GM20431 (cell line): ENCODE results near the gene NEUROG1.

ENCODE experiments used
- in situ Hi-C: fragments of 300-500 bp; cut with MseI, MboI; formaldehyde crosslinking; loops from one replicate; pipeline ENCODE4 v1.15.0; 2020; ENCODE audit warnings: low sequenced_read_pairs; ENCODE audit not compliant: unreplicated experiment

The NEUROG1 gene

DNA sequence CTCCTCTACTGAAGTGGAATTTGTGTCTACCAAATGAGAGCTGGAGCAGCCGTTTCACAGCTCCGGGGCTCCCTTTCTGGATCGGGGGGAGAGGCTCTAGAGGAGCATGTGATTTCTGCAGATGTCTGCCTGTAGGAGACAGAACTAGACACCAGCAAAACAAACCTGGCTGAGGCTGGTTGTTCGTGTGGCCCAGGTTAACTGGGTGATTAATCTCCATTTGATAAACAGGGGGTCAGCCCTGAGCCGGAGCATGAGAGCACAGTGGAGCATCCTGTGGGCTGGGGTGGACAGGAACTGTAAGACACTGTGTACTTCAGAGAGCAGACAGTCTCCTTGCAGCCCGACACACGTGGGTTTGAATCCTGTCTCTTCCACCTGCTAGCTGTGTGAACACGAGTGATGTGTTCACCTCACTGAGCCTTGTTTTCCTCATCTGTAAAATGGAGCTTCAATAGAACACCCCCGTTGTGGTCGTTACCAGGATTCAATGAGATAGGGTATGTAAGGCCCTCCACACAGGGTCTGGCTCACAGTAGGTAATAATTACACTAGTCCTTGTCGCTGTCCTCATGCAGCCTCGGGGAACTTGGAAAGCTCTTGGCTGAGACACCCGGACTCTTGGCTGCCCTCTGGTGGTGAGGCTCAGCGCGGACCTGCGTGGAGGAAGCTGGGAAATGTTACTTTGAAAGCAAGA, 30.1 kb upstream of the NEUROG1 start:
- in situ Hi-C loops: loop anchor here (25.0 kb wide), 1 partner anchor 271 kb away; the partner anchor contains the start of gene SLC25A48

- in situ Hi-C loops: loop anchor here (25.0 kb wide), 1 partner anchor 272 kb away; the partner anchor contains the start of gene SLC25A48
Measured at GRCh38 chr5:135565266-135565665, 29.5 kb upstream of the NEUROG1 start.

- in situ Hi-C loops: loop anchor here (25.0 kb wide), 1 partner anchor 273 kb away; the partner anchor contains the start of gene SLC25A48
Measured at GRCh38 chr5:135564331-135564730, 28.6 kb upstream of the NEUROG1 start.

- in situ Hi-C loops: loop anchor here (25.0 kb wide), 1 partner anchor 276 kb away; the partner anchor contains the start of gene SLC25A48
Measured at GRCh38 chr5:135561266-135561665, 25.5 kb upstream of the NEUROG1 start.

GRCh38 chr5:135560858-135561257, 25.1 kb upstream of the NEUROG1 start:
- in situ Hi-C loops: loop anchor here (25.0 kb wide), 1 partner anchor 276 kb away; the partner anchor contains the start of gene SLC25A48

GRCh38 chr5:135559354-135559753, 23.6 kb upstream of the NEUROG1 start:
- in situ Hi-C loops: loop anchor here (10.0 to 25.0 kb wide), 2 partner anchors 95 to 278 kb away; partner anchors contain the start of gene SLC25A48

DNA sequence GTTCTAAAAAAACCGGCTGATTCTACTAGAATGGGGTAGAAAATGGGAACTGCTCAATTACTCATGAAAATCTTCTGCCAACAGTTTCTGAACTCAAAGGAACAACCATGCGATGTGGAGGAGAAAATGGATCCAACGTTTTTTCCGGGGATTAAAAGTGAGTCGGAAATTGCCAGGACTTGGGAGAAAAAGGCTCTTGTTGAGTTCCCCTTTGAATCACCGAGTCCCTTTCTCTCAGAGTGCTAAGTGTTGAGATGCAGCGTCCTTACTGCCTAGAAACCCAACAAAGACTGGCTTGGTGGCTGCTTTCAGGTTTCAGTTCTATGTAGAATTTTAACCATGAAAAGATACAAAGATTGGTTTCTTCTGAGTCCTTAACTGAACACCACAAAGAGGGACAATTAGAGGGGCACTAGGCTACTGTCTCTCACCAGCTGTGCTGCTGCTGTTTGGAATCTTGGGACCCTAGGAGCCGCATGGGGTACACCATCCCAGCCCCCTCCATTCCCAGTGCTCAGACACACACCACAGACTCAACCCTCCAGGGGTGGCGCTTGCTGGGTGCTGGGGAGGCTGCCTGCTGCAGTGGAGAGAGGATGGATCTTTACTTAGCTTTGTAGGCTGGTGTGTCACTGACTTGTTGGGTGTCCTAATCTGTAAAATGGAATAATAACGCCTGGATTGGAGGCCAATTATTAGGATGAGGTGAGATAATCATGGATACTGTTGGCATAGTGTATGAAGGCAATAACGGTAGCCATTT, 21.5 kb upstream of the NEUROG1 start:
- in situ Hi-C loops: loop anchor here (10.0 to 25.0 kb wide), 2 partner anchors 92 to 280 kb away; partner anchors contain the start of gene SLC25A48

GRCh38 chr5:135556620-135557019, 20.9 kb upstream of the NEUROG1 start:
- in situ Hi-C loops: loop anchor here (10.0 to 25.0 kb wide), 2 partner anchors 92 to 281 kb away; partner anchors contain the start of gene SLC25A48

DNA sequence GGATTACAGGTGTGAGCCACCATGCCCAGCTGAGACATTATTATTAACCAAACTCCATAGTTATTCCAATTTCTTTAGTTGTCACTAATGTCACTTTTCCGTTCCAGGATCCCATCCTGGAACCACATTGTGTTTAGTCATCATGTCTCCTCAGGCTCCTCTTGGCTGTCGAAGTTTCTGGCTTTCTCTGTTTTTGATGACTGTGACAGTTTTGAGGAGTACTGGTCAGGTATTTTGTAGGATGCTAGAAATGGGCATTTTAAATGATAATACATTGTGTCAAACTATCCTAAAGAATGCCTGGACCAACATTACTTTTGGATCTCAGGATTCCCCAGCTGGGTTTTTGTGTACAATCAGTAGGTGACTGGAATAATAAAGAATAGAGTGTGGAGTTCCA, 19.8 kb upstream of the NEUROG1 start:
- in situ Hi-C loops: loop anchor here (10.0 to 25.0 kb wide), 2 partner anchors 91 to 282 kb away; partner anchors contain the start of gene SLC25A48

GRCh38 chr5:135553688-135554462, 18.1 kb upstream of the NEUROG1 start:
- in situ Hi-C loops: loop anchor here (10.0 to 25.0 kb wide), 2 partner anchors 89 to 283 kb away; partner anchors contain the start of gene SLC25A48

- in situ Hi-C loops: loop anchor here (10.0 to 25.0 kb wide), 2 partner anchors 87 to 285 kb away; partner anchors contain the start of gene SLC25A48
Measured at GRCh38 chr5:135551593-135552447, 16.1 kb upstream of the NEUROG1 start.

- in situ Hi-C loops: no loop called here
Measured at GRCh38 chr5:135549413-135549812, 13.6 kb upstream of the NEUROG1 start.

- in situ Hi-C loops: no loop called here
Measured at GRCh38 chr5:135547590-135548254, 12.0 kb upstream of the NEUROG1 start.

GRCh38 chr5:135546912-135547311, 11.1 kb upstream of the NEUROG1 start:
- in situ Hi-C loops: no loop called here

GRCh38 chr5:135546101-135546500, 10.3 kb upstream of the NEUROG1 start:
- in situ Hi-C loops: no loop called here

DNA sequence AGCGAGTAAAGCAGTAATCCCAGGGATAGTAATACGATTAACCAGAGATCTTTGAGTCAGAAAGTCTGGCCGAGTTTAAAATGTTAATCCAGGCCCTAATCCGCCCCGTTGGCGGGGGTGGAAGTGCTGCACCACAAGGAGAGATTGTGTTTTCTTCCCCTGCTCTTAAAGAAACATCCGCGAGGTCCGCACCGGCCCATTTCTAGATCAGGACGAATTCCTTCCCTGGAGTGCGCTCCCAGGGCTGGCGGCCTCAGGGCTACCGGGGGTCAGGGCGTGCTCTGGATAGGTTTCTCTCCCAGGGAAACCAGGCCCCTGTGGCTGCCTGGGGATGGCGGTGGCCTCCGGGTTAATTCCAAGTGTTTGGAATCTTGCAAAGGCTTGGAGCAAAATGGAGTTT, 9.3 kb upstream of the NEUROG1 start:
- in situ Hi-C loops: no loop called here

DNA sequence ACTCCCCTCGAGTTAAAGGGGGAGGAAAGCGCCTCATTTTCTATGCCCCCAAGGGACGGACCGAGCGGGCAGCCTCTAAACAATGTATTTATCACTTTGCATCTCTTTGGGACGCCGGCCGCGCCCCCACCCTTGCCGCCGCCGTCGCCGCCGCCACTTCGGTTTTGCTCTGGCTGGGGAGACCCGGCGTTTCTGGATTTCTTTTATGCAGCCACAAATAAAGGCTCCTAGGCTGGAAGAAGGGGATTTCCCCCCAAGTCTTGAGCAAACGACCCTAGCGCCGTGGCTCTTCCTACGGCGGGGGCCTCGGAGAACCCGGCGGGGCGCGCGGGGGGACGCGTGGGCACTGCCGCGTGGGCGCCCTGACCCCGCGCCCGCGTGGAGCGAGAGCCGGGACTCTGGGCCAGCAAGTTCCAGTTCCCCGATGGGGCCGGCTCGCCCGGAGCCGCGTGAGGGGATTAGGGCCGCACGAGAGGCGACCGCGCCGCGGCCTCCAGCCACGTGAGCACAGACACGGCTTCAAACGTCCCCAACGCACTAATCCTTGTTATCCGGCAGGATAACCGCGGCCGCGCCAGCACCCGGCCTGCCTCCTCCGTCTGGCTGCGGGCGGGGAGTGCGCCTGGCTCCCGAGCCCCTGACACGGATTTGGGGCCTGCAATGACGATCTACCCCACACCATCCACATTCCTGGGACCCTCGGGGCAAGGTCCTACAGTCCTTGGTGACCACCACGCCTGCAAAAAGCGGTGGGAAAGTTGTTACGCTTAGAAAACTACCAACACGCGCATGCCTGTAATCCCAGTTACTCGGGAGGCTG, 7.9 kb upstream of the NEUROG1 start:
- in situ Hi-C loops: no loop called here
